RWPE2 (cell line): Measurements from ENCODE around the gene RRP12.

Experiments
- ATAC-seq: fragments of 200-7000 bp; cut with Tn5 transposase; 3 replicates; pipeline ENCODE4 v1.9.1; 2021; ENCODE audit warnings: low read depth
- DNase-seq: peaks from one replicate; pipeline ENCODE4 v3.0.0-alpha.2; 2020; ENCODE audit warnings: low spot score
- H3K27ac ChIP-seq: fragments of 450-650 bp; 2 replicates; pipeline ENCODE4 v1.5.1; 2017; ENCODE audit warnings: mild to moderate bottlenecking; ENCODE audit not compliant: poor library complexity, severe bottlenecking
- H3K27me3 ChIP-seq: fragments of 250-450 bp; sonication (Bioruptor Pico); 2 replicates; pipeline ENCODE4 v1.5.1; 2021; ENCODE audit warnings: mild to moderate bottlenecking, moderate library complexity; ENCODE audit not compliant: insufficient read depth, poor library complexity, severe bottlenecking
- H3K36me3 ChIP-seq: fragments of 250-450 bp; sonication (Bioruptor Pico); 2 replicates; pipeline ENCODE4 v1.5.1; 2020; ENCODE audit warnings: low read depth, mild to moderate bottlenecking, moderate library complexity
- H3K4me1 ChIP-seq: fragments of 250-450 bp; sonication (Bioruptor Pico); 2 replicates; pipeline ENCODE4 v1.5.1; 2021; ENCODE audit warnings: mild to moderate bottlenecking, moderate library complexity; ENCODE audit not compliant: insufficient read depth, poor library complexity, severe bottlenecking
- H3K4me3 ChIP-seq: fragments of 250-450 bp; sonication (Bioruptor Pico); 2 replicates; pipeline ENCODE4 v1.5.1; 2021; ENCODE audit warnings: mild to moderate bottlenecking, moderate library complexity; ENCODE audit not compliant: severe bottlenecking
- H3K9me3 ChIP-seq: fragments of 250-450 bp; sonication (Bioruptor Pico); 2 replicates; pipeline ENCODE4 v1.5.1; 2021; ENCODE audit warnings: mild to moderate bottlenecking, moderate library complexity; ENCODE audit not compliant: severe bottlenecking
- CTCF ChIP-seq: fragments of 450-650 bp; IDR thresholded peaks from one replicate; pipeline ENCODE4 v1.5.1; 2017; ENCODE audit warnings: mild to moderate bottlenecking, moderate library complexity; ENCODE audit not compliant: poor library complexity, severe bottlenecking

RRP12 gene

GRCh38 chr10:97336942-97337831 is 64.0 kb downstream of the RRP12 start:
- Histone ChIP-seq H3K27ac (no peak overlapping the region), H3K4me3 (no peak overlapping the region), H3K4me1 (peaks cover 12% of the 10 kb centered on the region), H3K9me3 (no peaks in the 10 kb centered on the region), H3K27me3 (no peaks in the 10 kb centered on the region), H3K36me3 (no peaks in the 10 kb centered on the region)
- DNase-seq (no peak), ATAC-seq (peak; percentile 7; the same call in 2 of the 3 replicates)
- no peak for TF ChIP-seq CTCF

- Histone ChIP-seq H3K27ac (no peak overlapping the region), H3K4me3 (no peak overlapping the region), H3K36me3 (no peaks in the 10 kb centered on the region), H3K27me3 (no peaks in the 10 kb centered on the region), H3K4me1 (peaks cover 12% of the 10 kb centered on the region), H3K9me3 (no peaks in the 10 kb centered on the region)
- no peak for DNase-seq
- ATAC-seq: no peak
- TF ChIP-seq CTCF: no peak
These were observed 64.7 kb downstream of the RRP12 start for GRCh38 chr10:97336446-97336845.

GRCh38 chr10:97336006-97336405 is 65.1 kb downstream of the RRP12 start:
- no peak overlapping the region for H3K4me3 ChIP-seq
- no peaks in the 10 kb centered on the region for H3K36me3 ChIP-seq
- no peak for ATAC-seq
- no peak overlapping the region for H3K27ac ChIP-seq
- H3K27me3 ChIP-seq: no peaks in the 10 kb centered on the region
- DNase-seq: no peak
- H3K4me1 ChIP-seq: peaks cover 12% of the 10 kb centered on the region
- H3K9me3 ChIP-seq: no peaks in the 10 kb centered on the region
- TF ChIP-seq CTCF: no peak

- Histone ChIP-seq H3K4me1 (peaks cover 12% of the 10 kb centered on the region), H3K36me3 (no peaks in the 10 kb centered on the region), H3K9me3 (no peaks in the 10 kb centered on the region), H3K4me3 (peak overlapping the region; percentile 87), H3K27ac (peak overlapping the region; percentile 59), H3K27me3 (no peaks in the 10 kb centered on the region)
- no peak for TF ChIP-seq CTCF
- DNase-seq (no peak), ATAC-seq (no peak)
These were observed 65.9 kb downstream of the RRP12 start for GRCh38 chr10:97335188-97335619.
